DOHH2 (cell line): ENCODE data around the gene LSP1.

ENCODE experiments used
- EZH2phosphoT487 ChIP-seq: fragments of 200-600 bp; sonication (generic); IDR thresholded peaks from 2 replicates; pipeline ENCODE4 v1.6.1; 2017; ENCODE audit warnings: borderline replicate concordance, mild to moderate bottlenecking, antibody characterized with exemption, low read length, moderate library complexity, mixed read lengths
- TF ChIP-seq, protein P1 (sequence below): fragments of 200-600 bp; sonication (generic); IDR thresholded peaks from one replicate; pipeline ENCODE4 v1.5.1; 2014; ENCODE audit warnings: antibody characterized with exemption, mild to moderate bottlenecking, low read depth, low read length; ENCODE audit not compliant: poor library complexity, severe bottlenecking

DNA sequence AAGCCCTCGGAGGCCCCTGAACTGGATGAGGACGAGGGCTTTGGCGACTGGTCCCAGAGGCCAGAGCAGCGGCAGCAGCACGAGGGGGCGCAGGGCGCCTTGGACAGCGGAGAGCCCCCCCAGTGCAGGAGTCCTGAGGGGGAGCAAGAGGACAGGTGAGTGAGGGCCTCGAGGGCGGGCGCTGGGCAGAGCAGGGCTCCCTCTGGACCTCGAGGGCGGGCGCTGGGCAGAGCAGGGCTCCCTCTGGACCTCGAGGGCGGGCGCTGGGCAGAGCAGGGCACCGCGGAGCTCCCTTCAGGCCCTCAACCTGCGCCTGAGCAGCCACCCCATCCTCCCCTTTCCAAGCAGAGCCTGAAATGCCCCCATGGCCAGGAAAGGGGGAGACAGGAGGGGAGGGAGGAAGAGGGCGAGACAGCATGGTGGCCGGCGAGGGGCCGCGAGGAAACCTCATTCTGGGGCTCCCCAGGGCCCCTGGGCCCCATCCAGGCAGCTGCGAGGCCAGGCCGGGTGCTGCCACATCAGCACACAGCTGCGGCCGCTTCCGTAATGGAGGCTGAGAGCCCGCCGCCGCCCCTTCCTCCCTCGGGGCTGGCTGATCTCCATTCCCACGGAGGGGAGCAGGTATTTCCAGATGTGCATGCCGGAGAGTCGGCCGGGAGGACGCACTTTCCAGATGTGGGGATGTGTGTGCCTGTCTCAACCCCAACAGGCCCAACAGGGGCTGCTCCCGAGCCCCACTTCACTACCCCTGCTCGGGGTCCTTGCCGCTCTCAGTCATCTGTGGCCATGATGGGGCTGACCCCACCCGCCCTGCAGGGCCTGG is 28.8 kb downstream of the LSP1 start:
- TF ChIP-seq, protein P1, sequence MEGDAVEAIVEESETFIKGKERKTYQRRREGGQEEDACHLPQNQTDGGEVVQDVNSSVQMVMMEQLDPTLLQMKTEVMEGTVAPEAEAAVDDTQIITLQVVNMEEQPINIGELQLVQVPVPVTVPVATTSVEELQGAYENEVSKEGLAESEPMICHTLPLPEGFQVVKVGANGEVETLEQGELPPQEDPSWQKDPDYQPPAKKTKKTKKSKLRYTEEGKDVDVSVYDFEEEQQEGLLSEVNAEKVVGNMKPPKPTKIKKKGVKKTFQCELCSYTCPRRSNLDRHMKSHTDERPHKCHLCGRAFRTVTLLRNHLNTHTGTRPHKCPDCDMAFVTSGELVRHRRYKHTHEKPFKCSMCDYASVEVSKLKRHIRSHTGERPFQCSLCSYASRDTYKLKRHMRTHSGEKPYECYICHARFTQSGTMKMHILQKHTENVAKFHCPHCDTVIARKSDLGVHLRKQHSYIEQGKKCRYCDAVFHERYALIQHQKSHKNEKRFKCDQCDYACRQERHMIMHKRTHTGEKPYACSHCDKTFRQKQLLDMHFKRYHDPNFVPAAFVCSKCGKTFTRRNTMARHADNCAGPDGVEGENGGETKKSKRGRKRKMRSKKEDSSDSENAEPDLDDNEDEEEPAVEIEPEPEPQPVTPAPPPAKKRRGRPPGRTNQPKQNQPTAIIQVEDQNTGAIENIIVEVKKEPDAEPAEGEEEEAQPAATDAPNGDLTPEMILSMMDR: no peak
- no peak for TF ChIP-seq EZH2phosphoT487
